HG03139 (cell line): ENCODE results near the gene ZNF143.
"Not testable (repeated sequence)": the region's sequence is repeated elsewhere in the genome, so short reads cannot be mapped to it uniquely, and the experiment has no call there.

ENCODE experiments used
- ATAC-seq: cut with Tn5 transposase; IDR thresholded peaks from one replicate; pipeline ENCODE4 v1.9.1; 2021; ENCODE audit not compliant: unreplicated experiment

Gene ZNF143

DNA sequence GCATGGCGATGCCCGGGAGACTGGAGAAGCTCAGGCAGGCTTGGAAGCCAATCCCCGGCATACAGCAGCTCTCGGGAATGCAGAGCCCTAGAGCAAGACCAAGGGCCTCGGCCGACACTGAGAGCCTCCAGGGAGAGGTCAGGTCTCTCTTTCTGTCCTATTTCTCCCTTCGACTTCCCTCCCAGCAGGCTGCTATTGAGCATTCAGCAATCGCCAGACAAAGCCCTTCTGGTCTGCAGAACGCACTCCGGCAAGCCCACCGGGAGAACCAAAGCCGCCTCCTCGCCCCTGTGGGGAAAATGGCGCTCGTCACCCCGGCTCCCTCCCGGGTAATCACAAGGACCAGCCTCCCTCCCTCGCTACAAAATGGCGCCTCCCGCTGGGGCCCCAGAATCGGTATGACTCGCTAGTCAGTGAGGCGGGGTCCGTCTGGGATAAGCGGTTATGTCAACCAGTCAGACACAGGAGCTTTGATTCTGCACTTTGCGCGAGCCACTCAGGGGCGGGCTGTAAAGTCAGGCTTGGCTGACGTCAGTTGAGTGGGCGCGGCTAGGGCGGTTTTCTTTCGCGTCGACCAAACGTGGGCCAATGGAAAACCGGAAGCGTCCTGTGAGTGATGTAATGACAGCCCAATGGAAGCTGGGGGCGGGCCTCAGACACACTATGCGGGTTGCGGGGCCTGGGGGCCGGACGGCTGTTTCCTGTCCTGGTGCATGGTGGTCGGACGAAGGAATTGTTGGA lies at the start of gene ZNF143:
ZNF143 (plus strand) TSS at position 691 of the 741 bp plus-strand sequence. CDS start 10,297 bp downstream, outside the sequence.
- peak; percentile 82 for ATAC-seq

DNA sequence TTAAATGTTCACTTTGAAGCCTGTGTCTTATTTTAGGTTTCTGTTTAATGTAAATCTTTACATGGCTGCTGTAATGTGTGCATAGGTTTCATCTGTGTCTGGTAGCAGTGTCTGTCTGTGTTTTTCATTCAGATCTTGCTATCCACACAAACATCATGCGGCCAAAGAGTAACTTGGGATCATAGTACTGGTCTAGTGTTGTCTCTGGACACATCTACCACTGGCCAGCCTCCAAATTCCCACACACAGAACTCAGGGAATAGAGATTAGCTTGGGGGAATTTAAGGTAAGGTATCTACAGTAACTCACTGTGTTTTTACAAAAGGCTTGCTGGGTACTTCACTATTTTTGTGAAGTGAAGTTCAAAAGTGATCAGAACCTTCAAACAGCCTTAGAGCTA lies 32.1 kb upstream of the ZNF143 start:
- no peak for ATAC-seq

DNA sequence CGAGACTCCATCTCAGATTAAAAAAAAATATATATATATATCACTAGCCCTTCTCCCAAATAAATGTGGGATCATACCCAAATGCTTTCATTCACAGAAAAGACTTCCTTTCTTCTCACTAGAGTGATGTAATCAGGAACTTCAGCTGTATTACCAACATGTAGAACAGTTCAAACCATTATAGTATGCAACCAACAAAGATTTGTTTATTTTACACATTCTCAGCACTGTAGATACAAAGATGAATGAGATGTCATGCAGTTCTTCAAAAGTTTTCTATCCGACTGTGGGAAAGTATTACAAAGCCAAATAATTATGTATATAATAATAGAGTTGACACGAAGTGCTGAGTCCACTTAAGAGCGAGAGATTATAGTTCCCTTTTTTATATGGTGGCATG lies 22.2 kb upstream of the ZNF143 start:
- no peak for ATAC-seq

DNA sequence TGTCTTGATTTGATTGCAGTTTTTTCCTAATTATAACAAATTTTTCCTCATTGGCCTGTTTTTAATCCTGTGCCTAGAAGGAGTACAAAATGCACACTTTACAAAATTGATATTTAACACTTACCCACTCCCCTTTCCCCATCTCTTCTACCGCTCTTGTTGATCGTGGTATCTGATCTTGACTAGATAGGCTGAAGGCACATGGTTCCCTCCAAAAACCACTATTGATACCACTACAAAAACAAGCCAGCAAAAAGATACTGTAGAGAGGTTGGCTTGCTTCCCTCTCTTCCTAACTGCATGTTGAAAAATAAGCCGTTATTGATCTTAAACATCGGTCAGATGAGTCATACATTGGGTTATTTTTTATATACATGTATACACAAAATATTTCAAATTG lies 14.6 kb upstream of the ZNF143 start:
- no peak for ATAC-seq

DNA sequence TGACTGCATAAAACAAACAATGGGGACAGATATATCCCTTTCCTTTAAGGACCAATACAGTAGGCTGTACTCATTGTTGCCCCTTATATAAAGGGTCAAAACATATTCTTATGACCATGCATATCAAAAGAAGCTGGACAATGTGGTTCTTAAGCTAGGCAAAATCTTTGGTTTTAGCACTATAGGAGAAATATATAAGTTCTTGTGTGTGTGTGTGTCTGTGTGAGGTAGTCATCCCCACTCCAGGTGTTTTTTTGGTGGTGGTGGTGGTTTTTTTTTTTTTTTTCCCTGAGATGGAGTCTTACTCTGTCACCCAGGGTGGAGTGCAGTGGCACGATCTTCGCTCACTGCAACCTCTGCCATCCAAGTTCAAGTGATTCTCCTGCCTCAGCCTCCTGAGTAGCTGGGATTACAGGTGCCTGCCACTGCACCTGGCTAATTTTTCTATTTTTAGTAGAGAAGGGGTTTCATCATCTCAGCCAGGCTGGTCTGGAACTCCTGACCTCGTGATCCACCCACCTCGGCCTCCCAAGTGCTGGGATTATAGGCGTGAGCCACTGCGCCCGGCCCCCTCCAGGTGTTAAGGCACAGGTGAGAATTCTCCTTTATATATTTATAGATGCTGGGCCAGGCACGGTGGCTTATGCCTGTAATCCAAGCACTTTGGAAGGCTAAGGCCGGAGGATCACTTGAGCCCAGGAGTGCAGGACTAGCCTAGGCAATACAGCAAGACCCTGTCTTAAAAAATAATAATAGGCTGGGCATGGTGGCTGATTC lies 12.0 kb upstream of the ZNF143 start:
- no peak for ATAC-seq

DNA sequence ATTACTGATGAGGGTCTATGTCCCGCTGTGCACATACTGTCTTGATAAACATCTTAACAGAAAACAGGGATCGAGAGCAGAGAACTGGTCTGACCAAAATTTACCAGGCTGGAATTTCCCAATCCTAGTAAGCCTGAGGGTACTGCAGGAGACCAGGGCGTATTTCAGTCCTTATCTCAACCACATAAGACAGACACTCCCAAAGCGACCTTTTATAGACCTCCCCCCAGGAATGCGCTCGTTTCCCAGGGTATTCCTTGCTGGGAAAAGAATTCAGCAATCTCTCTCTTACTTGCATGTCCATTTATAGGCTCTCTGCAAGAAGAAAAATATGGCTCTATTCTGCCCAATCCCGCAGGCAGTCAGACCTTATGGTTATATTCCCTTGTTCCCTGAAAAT lies 8.8 kb upstream of the ZNF143 start:
- not testable (repeated sequence) for ATAC-seq

DNA sequence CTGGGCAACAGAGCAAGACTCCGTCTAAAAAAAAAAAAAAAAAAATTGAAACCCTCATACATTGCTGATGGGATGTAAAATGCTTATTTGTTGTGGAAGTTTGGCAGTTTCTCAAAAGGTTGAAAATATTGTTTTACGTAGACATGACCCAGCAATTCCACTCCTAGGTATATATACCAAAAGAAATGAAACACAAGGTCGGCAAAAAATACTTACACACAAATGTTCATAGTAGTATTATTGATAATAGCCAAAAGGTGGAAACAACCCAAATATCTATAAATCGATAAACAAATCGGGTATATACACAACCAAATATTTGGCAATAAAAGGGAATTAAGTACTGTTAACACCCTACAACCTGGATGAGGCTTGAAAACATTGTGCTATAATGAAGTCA lies 5.1 kb upstream of the ZNF143 start:
- ATAC-seq: no peak

DNA sequence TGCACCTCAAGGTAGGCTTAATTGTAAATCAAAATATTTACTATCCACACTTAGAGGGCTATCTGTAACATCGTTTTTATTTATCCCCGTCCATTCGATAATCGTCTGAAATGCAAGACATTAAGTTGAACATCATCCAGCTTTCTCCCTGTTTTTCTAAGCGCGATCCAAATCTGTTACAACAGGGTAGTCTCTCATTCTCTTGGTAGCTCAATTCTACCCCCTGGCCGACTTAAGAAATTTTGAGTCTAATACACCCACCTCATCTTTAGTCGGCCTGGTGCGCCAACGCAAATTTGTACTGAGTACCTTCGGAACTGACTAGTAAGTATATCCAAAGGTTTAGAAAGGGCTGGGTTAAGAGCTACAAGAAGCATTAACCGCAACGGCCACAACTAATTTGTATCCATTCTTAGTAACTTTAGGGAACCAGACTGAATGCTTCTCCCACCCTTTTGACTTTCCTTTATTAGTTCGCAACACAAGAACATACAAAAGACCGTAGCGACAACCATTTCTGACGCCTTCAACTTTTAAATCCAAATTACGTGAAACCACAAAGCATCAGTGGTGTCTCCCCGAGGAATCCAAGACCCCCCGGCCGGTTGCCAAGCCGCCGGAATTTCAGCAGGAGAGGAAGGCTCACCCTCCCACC lies 1.0 kb upstream of the ZNF143 start:
- ATAC-seq: no peak

DNA sequence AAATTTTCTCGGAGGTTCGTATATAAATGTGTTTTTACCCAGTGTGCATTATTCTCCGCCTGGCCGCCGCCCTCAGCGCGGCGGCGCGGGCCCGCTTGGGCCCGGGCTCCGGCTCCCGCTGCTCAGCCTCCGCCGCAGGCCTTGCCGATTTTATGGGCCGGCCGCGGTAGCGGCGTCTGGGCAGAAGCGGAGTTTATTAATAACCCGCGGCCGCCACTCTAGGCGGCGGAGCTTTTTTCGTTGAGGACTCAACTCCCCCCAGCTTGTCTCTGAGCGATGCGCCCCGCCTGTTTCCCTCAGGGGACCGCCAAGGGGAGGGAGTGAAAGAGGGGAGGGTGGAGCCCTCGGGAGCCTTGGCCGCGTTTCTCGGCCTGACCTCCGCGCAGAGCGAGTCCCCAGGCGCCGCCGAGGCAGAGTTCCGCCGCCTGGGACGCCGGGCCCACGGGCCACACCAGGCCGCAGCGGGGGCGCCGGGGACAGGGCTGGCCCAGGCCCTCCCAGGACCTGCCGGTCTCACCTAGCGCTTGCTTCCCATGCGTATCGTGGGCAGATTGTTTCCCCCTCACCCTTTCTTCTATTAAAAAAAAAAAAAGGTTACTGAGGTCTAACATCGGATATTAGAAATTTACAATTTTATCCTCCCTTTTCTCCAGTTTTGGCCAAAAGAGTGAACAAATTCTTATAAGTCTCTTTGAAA lies 399 bp downstream of the ZNF143 start:
- peak; percentile 56 for ATAC-seq

DNA sequence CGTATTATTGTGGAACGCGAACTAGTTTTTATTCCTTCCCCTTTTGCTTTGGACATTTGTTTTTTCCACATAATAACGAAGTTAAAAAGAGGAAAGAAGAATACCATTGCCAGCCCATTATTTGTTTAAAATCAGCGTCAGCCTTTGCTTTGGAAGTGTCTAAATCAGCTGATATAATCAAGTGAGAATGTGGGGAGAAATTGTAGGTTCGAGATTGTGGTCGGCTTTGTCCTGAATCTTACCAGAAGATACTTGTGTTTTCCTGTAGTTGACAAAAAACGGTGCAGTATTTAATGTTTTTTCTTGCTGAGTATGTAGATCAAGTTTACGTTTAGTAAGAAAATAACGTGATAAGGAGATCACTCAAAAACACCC lies 935 bp downstream of the ZNF143 start:
- no peak for ATAC-seq

DNA sequence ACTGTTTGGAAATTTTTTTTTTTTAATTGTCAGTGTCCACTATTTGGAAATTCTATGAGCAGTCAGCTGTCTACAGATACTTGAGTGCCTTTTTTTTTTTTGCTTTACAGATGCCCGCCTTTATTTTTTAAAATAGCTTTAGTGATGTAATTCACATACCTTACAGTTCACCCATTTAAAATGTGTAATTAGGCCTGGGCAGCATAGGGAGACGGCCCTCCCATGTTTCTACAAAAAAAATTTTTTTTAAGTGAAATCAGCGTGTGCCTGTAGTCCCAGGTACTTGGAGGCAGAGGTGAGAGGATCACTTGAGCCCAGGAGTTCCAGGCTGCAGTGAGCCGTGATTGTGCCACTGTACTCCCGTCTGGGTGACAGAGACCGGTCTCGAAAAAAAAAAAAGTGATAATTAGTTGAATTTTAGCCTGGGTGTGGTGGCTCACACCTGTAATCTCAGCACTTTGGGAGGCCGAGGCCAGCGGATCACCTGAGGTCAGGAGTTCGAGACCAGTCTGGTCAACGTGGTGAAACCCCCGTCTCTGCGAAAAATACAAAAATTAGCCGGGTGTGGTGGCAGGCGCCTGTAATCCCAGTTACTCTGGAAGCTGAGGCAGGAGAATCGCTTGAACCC lies 1.5 kb downstream of the ZNF143 start:
- ATAC-seq: no peak

DNA sequence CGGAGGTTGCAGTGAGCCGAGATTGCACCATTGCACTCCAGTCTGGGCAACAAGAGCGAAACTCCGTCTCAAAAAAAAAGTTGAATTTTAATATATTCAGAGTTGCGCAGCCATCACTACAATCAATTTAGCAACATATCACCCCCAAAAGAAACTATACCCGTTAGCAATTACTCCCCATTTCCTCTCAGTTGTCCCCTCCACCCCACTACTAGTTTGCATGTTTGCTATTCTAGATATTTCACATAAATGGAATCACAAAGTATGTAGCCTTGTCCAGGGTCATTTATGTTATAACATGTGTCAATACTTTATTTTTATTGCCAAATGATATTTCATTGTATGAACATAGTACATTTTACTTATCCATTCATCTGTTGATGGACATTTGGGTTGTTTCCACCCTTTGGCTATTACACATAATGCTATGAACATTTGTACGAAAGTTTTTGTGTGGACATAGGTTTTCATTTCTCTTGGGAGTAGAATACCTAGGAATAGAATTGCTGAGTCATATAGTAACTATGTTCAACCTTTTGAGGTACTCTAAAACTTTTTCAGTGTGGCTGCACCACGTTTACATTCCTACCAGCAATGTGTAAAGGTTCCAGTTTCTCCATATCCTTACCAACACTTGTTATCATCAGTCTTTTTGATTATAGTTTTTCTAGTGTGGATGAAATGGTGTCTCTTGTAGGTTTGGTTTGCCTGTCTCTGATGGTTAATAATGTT lies 2.2 kb downstream of the ZNF143 start:
- no peak for ATAC-seq

DNA sequence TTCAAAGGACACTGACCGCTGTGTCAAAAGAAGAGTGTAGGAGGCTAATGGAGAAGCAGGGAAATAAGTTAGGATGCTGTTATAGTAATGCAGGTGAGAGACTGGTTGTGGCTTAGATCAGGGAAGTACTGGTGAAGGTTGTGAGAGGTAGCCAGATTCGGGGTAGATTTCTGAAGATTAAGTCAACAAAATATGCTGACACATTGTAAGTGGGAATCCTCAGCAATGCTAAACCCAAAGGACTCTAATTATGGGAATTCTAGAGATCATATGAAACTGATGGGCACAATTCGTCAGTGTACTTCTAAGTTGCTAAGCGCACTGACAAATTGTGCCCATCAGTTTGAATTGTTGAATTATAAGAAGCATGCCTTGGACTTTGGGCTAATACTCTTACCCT lies 10.0 kb downstream of the ZNF143 start:
- ATAC-seq: no peak

DNA sequence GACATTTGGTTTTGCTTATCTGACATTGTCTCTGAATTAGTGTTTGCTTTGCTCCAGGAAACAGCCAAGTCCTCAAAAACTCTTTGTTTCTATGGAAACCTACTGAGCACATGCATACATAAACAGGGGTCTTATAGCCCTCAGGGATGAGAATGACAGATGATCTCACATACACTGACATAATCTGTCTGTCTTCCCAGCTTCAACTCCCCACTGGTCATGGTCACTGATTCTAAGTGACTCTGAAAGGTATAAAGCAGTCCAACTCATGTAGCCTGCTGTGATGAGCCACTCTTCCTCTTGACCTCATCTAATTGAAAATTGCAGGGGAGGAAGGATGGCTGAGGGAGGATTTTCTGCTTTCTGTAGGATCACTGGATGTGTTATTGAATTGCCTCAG lies 12.6 kb downstream of the ZNF143 start:
- no peak for ATAC-seq

DNA sequence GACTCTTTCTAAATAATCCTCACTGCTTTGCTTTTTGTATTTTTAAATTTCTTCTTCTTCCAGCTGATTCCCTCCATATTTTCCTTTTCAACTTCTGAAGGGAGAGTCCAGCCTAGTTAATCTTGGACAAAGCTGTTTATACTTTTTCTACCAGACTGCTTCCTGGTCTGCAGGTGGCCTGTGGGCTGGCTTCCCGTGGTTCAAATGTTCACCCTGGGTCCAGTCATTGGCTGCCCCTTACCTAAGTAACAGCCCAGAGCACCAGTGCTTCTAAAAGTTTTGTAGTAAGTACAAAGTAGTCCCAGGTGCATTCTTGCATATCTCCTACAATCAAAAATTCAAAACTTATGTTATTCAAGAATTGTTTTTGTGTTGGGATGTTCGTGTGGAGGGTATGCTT lies 19.1 kb downstream of the ZNF143 start:
- ATAC-seq: no peak

DNA sequence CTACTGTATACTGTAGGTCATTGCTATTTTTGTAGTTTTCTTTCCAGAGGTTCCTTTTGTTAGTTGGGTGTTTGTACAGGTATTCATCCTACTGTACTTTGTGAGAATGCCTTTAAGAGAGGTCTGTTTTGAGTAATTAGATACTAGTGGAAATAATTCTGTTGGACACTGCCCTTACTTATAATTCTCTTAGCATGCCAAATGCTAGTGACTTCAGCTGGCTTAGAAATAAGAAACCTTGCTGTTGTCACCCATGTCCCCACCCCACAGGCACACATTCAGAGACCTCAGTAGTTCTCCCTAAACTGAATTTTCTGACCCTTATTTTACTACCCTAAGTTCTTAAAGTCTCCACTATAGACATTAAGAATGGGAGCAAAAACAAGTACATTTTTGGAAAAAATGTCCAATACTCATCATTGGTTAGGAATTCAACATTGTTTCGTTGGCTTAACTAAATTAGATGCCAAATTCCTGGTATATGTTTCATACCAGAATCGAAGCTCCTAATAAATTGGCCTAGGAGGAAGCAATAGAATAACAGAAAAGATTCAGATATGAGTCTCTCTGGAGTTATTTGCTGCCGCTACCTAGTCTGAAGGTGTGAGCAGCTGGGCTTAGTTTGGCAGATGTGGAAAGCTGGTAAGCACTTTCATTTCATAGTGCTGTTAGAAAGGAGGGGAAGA lies 28.4 kb downstream of the ZNF143 start:
- no peak for ATAC-seq

DNA sequence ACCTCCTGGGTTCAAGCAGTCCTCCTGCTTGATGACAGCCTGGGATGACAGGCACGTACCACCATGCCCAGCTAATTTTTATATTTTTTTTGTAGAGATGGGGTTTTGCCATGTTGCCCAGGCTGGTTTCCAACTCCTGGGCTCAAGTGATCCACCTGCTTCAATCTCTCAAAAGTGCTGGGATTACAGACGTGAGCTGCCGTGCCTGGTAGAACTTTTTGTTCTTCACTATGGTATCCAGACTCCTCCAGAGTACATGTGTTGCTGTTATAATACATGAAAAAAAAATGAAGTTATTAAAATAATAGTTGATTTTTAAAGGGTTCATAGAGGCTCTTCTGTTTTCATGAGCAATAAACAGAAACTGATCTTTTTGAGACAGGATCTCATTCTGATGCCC lies 29.6 kb downstream of the ZNF143 start:
- ATAC-seq: no peak

DNA sequence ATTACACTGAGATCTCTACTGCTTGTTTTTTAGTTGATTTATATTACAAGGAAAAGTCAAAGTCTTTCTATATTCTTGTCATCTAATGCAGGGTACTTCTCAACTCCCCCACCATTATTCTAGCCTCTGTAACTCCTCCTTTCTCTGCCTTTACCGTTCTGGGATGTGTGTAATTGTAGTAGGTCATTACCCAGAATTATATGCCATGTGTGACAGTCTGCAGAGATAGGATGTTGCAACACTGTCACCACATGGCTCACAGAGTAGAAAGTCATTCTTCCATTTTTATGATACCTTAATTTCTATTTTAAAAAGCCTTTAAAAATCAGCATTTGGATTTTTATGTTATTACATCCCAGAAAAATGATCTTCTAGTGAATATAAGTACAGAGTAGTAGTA lies 32.7 kb downstream of the ZNF143 start:
- ATAC-seq: no peak

DNA sequence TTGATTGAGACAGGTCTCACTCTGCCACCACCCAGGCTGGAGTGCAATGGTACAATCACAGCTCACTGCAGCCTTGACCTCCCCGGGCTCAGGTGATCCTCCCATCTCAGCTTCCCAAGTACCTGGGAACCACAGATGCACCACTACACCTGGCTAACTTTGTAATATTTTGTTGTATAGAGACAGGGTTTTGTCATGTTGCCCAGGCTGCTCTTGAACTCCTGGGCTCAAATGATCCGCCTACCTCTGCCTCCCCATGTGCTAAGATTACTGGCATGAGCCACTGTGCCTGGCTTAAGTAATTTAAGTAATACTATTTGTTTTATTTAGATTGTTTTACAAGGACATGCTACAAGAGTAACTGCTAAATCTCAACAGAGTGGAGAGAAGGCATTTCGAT lies 33.5 kb downstream of the ZNF143 start:
- ATAC-seq: no peak
